ENCODE data around the gene PDE1C.
A peak's percentile ranks its signal among the peaks of the same experiment; 100 is the strongest.

The PDE1C gene

GRCh38 chr7:32070406-32071360, at the start of gene PDE1C:
Gene PDE1C, minus strand, starts transcription at chr7:32070407.
- DNase-seq (ENCODE audit: low spot score) (no peak), ATAC-seq (ENCODE audit: low read depth) (peak; percentile 33; the same call in 2 of the 3 replicates)
- Histone ChIP-seq H3K36me3 (ENCODE audit: low read depth) (no peaks in the 10 kb centered on the region), H3K9me3 (ENCODE audit: severe bottlenecking) (no peaks in the 10 kb centered on the region), H3K4me3 (ENCODE audit: severe bottlenecking) (peak within 1 kb of the TSS; percentile 17), H3K4me1 (ENCODE audit: insufficient read depth, poor library complexity, severe bottlenecking) (no peaks in the 10 kb centered on the region), H3K27me3 (ENCODE audit: insufficient read depth, poor library complexity, severe bottlenecking) (peaks cover 38% of the 10 kb centered on the region), H3K27ac (ENCODE audit: poor library complexity, severe bottlenecking) (no peak within 1 kb of the TSS)
- TF ChIP-seq CTCF (IDR thresholded peaks at IDR 0.05; ENCODE audit: poor library complexity, severe bottlenecking), result no peak

DNA sequence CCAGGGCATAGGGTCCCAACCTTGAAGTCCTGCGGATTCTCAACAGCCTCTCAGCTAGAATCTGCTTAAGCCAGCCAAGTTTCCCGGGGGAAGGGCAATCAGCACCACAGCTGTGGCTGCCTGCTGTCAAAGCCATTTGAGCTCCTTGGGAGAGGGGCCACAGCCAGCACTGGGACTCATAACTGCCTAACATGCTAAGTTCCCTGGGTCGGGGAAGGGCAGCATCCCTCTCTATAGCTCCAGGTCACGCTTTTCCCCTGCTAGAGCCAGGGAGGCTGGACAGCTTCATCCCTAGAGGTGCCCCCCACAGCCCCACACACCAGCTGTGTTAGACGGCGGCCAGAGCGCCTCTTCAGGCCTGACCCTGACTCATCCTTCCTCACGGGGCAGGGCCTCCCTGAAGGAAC, 49.6 kb upstream of the PDE1C start:
- TF ChIP-seq CTCF (IDR thresholded peaks at IDR 0.05; ENCODE audit: poor library complexity, severe bottlenecking), result no peak
- H3K9me3 ChIP-seq (ENCODE audit: severe bottlenecking), result no peaks in the 10 kb centered on the region
- H3K4me3 ChIP-seq (ENCODE audit: severe bottlenecking), result no peak overlapping the region
- ATAC-seq (ENCODE audit: low read depth) (no peak), DNase-seq (ENCODE audit: low spot score) (no peak)
- H3K27me3 ChIP-seq (ENCODE audit: insufficient read depth, poor library complexity, severe bottlenecking), result no peaks in the 10 kb centered on the region
- no peak overlapping the region for H3K27ac ChIP-seq (ENCODE audit: poor library complexity, severe bottlenecking)
- no peaks in the 10 kb centered on the region for H3K36me3 ChIP-seq (ENCODE audit: low read depth)
- H3K4me1 ChIP-seq (ENCODE audit: insufficient read depth, poor library complexity, severe bottlenecking), result peaks cover 3% of the 10 kb centered on the region

DNA sequence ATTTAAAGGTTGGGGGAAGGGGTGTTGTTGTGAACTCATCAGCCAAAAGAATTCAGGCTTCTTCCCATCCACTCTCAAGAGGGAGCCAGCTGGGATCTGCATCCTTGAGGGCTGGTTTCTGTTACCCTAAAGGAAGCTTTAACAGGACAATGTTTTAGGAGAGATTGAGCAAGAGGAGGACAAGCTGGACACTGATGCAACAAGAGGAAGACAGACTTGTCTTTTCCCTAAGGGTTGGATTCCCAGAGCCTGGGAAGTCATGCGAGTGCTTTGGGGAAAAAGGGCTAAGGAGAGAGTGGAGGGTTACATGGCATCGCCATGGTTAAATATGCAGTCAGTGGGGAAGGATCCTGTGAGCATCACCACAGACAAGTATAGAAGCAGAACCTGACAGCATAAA, 47.6 kb upstream of the PDE1C start:
- Histone ChIP-seq H3K36me3 (ENCODE audit: low read depth) (no peaks in the 10 kb centered on the region), H3K9me3 (ENCODE audit: severe bottlenecking) (no peaks in the 10 kb centered on the region), H3K27me3 (ENCODE audit: insufficient read depth, poor library complexity, severe bottlenecking) (no peaks in the 10 kb centered on the region), H3K4me3 (ENCODE audit: severe bottlenecking) (no peak overlapping the region), H3K4me1 (ENCODE audit: insufficient read depth, poor library complexity, severe bottlenecking) (peaks cover 3% of the 10 kb centered on the region), H3K27ac (ENCODE audit: poor library complexity, severe bottlenecking) (no peak overlapping the region)
- DNase-seq (ENCODE audit: low spot score) (no peak), ATAC-seq (ENCODE audit: low read depth) (no peak)
- TF ChIP-seq CTCF (IDR thresholded peaks at IDR 0.05; ENCODE audit: poor library complexity, severe bottlenecking), result no peak

- peaks cover 3% of the 10 kb centered on the region for H3K4me1 ChIP-seq (ENCODE audit: insufficient read depth, poor library complexity, severe bottlenecking)
These were observed 46.2 kb upstream of the PDE1C start for GRCh38 chr7:32116436-32116835.

More at GRCh38 chr7:32116436-32116835, 46.2 kb upstream of the PDE1C start:
- DNase-seq (ENCODE audit: low spot score), result no peak
- Histone ChIP-seq H3K9me3 (ENCODE audit: severe bottlenecking) (no peaks in the 10 kb centered on the region), H3K4me3 (ENCODE audit: severe bottlenecking) (no peak overlapping the region), H3K27me3 (ENCODE audit: insufficient read depth, poor library complexity, severe bottlenecking) (no peaks in the 10 kb centered on the region), H3K27ac (ENCODE audit: poor library complexity, severe bottlenecking) (peak overlapping the region; percentile 26), H3K36me3 (ENCODE audit: low read depth) (no peaks in the 10 kb centered on the region)
- TF ChIP-seq CTCF (IDR thresholded peaks at IDR 0.05; ENCODE audit: poor library complexity, severe bottlenecking), result no peak
- no peak for ATAC-seq (ENCODE audit: low read depth)

Measured in RWPE2 (cell line).